K562 (cell line): ENCODE results near the gene AFDN. TPM values are rescaled to one million over a fixed set of nuclear protein-coding genes. Genes with fewer than 3 reads are reported as not detected.

ENCODE experiments used
- ATAC-seq: fragments of 200-7000 bp; cut with Tn5 transposase; 3 replicates; pipeline ENCODE4 v1.9.1; 2020; ENCODE audit warnings: moderate library complexity
- BruUV-seq: library from RNA; stranded (reverse); fragments of 400-500 nt; replicated peaks from 2 replicates; lab custom pipeline; 2021; lab: Mats Ljungman, UMichigan
- CTCF ChIA-PET: fragments of 300-600 bp; formaldehyde crosslinking; extraction: SDS; loops from one replicate; lab custom pipeline; 2021; ENCODE audit warnings: low intra/inter-chr PET ratio; lab: Yijun Ruan, JAX
- POLR2A ChIA-PET: fragments of 300-600, 350-650 bp; sonication (Branson Sonifier 250); formaldehyde crosslinking; extraction: SDS; loops from one replicate; lab custom pipeline; 2021; ENCODE audit warnings: antibody characterized with exemption, inconsistent platforms; lab: Yijun Ruan, JAX
- DNase-seq, 4 experiments: peaks; one replicate each; pipeline versions ENCODE4 v3.0.0 to v3.0.0-alpha.2; 2011 to 2018; ENCODE audit warnings: low spot score in 3 of 4, mixed read lengths in 3 of 4; ENCODE audit errors: extremely low read depth in 1 of 4
- FAIRE-seq: peaks from 2 replicates; lab custom pipeline; 2011; peaks lifted over from hg19 to GRCh38; lab: Jason Lieb, UNC
- H2AFZ ChIP-seq: 2 replicates; pipeline ENCODE4 v1.6.0; 2011; ENCODE audit warnings: low read depth, low read length, control low read depth, inconsistent platforms
- H3K27ac ChIP-seq: fragments of 200-600 bp; 3 replicates; pipeline ENCODE4 v1.8.0; 2011; ENCODE audit warnings: low read depth, mild to moderate bottlenecking, control low read depth, inconsistent platforms, low read length, moderate library complexity, mixed read lengths; ENCODE audit errors: extremely low read depth
- H3K27me3 ChIP-seq, 2 experiments: fragments of 300-600 bp in 1 of 2; 2 replicates in 1 of 2; 3 replicates in 1 of 2; pipeline versions ENCODE4 v1.6.0 to v1.8.0; 2011; ENCODE audit warnings: inconsistent platforms in 2 of 2, low read length in 2 of 2, mild to moderate bottlenecking in 1 of 2, mixed read lengths in 1 of 2, moderate library complexity in 1 of 2; ENCODE audit not compliant: control insufficient read depth in 2 of 2, insufficient read depth in 2 of 2
- H3K36me3 ChIP-seq: fragments of 300-600 bp; 3 replicates; pipeline ENCODE4 v1.8.0; 2011; ENCODE audit warnings: mild to moderate bottlenecking, low read length, inconsistent platforms; ENCODE audit not compliant: control insufficient read depth, insufficient read depth
- H3K4me1 ChIP-seq, 2 experiments: fragments of 200-600 bp in 1 of 2; replicated peaks in 1 of 2; 2 replicates in 1 of 2; 3 replicates in 1 of 2; pipeline versions ENCODE4 v1.5.1 to v1.8.0; 2011; ENCODE audit warnings: inconsistent platforms in 2 of 2, low read length in 2 of 2, mild to moderate bottlenecking in 1 of 2, mixed read lengths in 1 of 2, moderate library complexity in 1 of 2; ENCODE audit not compliant: control insufficient read depth in 2 of 2, insufficient read depth in 2 of 2
- H3K4me2 ChIP-seq: 2 replicates; pipeline ENCODE4 v1.6.1; 2011; ENCODE audit warnings: low read length, control low read depth, inconsistent platforms, mixed read lengths; ENCODE audit not compliant: insufficient read depth
- H3K4me3 ChIP-seq: fragments of 200-600 bp; sonication (generic), shearing (Covaris generic); 2 replicates; pipeline ENCODE4 v1.5.1; 2016; ENCODE audit warnings: control low read depth, inconsistent platforms
- H3K79me2 ChIP-seq: fragments of 200-600 bp; 3 replicates; pipeline ENCODE4 v1.8.0; 2011; ENCODE audit warnings: low read length, inconsistent platforms; ENCODE audit not compliant: control insufficient read depth, insufficient read depth
- H3K9ac ChIP-seq, 2 experiments: 2 replicates each; pipeline versions ENCODE4 v1.6.0 to v1.6.1; 2011; ENCODE audit warnings: low read depth in 2 of 2, low read length in 2 of 2, control low read depth in 1 of 2, inconsistent platforms in 1 of 2, mild to moderate bottlenecking in 1 of 2, mixed read lengths in 1 of 2; ENCODE audit not compliant: insufficient read depth in 1 of 2
- H3K9me1 ChIP-seq: one replicate; pipeline ENCODE4 v1.6.0; 2011; ENCODE audit warnings: inconsistent platforms, mild to moderate bottlenecking, low read length, moderate library complexity; ENCODE audit not compliant: control insufficient read depth, insufficient read depth
- H3K9me3 ChIP-seq: replicated peaks from 2 replicates; pipeline ENCODE4 v1.5.1; 2011; ENCODE audit warnings: low read depth, low read length, inconsistent platforms; ENCODE audit not compliant: control insufficient read depth, insufficient read depth
- H4K20me1 ChIP-seq: replicated peaks from 2 replicates; pipeline ENCODE4 v1.6.1; 2011; ENCODE audit warnings: low read length, inconsistent platforms, mixed read lengths; ENCODE audit not compliant: control insufficient read depth, insufficient read depth
- EWSR1 ChIP-seq: fragments of 450-650 bp; IDR thresholded peaks from 2 replicates; pipeline ENCODE4 v1.6.1; 2018; ENCODE audit warnings: borderline replicate concordance, mild to moderate bottlenecking, low read depth, moderate library complexity; ENCODE audit not compliant: partially characterized antibody
- HDGF ChIP-seq: fragments of 450-650 bp; IDR thresholded peaks from 2 replicates; pipeline ENCODE4 v1.6.1; 2016
- HMGXB4 ChIP-seq: sonication (generic); formaldehyde crosslinking; IDR thresholded peaks from 2 replicates; pipeline ENCODE4 v1.8.1; 2023; ENCODE audit warnings: mild to moderate bottlenecking, missing genetic modification reagents
- LARP7 ChIP-seq: fragments of 450-650 bp; IDR thresholded peaks from 2 replicates; pipeline ENCODE4 v1.6.1; 2016
- MCM2 ChIP-seq: fragments of 450-650 bp; IDR thresholded peaks from 2 replicates; pipeline ENCODE4 v1.6.1; 2017; ENCODE audit warnings: low read depth, mild to moderate bottlenecking
- POLR2AphosphoS5 ChIP-seq: IDR thresholded peaks from 2 replicates; pipeline ENCODE4 v1.6.1; 2011; ENCODE audit warnings: mild to moderate bottlenecking, low read depth, low read length, moderate library complexity; ENCODE audit not compliant: control insufficient read depth, insufficient read depth
- POLR2B ChIP-seq: fragments of 450-650 bp; IDR thresholded peaks from 2 replicates; pipeline ENCODE4 v1.6.1; 2018; ENCODE audit warnings: low read depth; ENCODE audit not compliant: partially characterized antibody
- POLR3G ChIP-seq: IDR thresholded peaks from 2 replicates; pipeline ENCODE4 v1.6.1; 2011; ENCODE audit not compliant: insufficient read length, insufficient replicate concordance; ENCODE audit errors: extremely low read depth
- SIN3A ChIP-seq, 2 experiments: fragments of 150-350 bp in 1 of 2; IDR thresholded peaks; 2 replicates each; pipeline ENCODE4 v1.6.1; 2011 to 2016; ENCODE audit warnings: borderline replicate concordance in 2 of 2, low read depth in 2 of 2, low read length in 2 of 2, mild to moderate bottlenecking in 2 of 2, moderate library complexity in 2 of 2; ENCODE audit not compliant: control insufficient read depth in 1 of 2
- TCFL5 ChIP-seq: fragments of 250-450 bp; sonication (Bioruptor Pico); conservative IDR thresholded peaks from 2 replicates; pipeline ENCODE4 v1.6.1; 2021; ENCODE audit warnings: mild to moderate bottlenecking, moderate library complexity, matching md5 sums
- TEAD4 ChIP-seq, 2 experiments: sonication (generic) in 1 of 2; formaldehyde crosslinking in 1 of 2; IDR thresholded peaks; 2 replicates each; pipeline versions ENCODE4 v1.6.1 to v1.8.0; 2012 to 2022; ENCODE audit warnings: borderline replicate concordance in 1 of 2, inconsistent platforms in 1 of 2, low read length in 1 of 2, mild to moderate bottlenecking in 1 of 2, missing genetic modification reagents in 1 of 2
- WGBS: fragments of 100-300 bp; shearing (Covaris generic); methylation state at CpG from one replicate; pipeline ENCODE4 v1.1.6; 2016; ENCODE audit warnings: low coverage, mixed read lengths; ENCODE audit not compliant: insufficient coverage; ENCODE audit errors: missing lambda C conversion rate; 5-methylcytosine and 5-hydroxymethylcytosine counted together
- in situ Hi-C: fragments of 300-500 bp; cut with MboI; formaldehyde crosslinking; loops from 4 replicates; pipeline ENCODE4 v1.15.0; 2018; ENCODE audit warnings: inconsistent platforms, mixed read lengths
- intact Hi-C: fragments of 100-400 bp; cut with micrococcal nuclease; formaldehyde crosslinking; loops from 2 replicates; pipeline ENCODE4 v1.14.2; 2022
- polyA plus RNA-seq, 8 experiments: library from polyadenylated mRNA; depleted of rRNA in 4 of 8; stranded (reverse) in 5 of 8; unstranded in 3 of 8; fragments of >200 nt; fragmentation: Nextera tagmentation in 2 of 8; fragmentation: Illumina TruSeq in 1 of 8; extraction: Ambion mirVana in 2 of 8; extraction: Trizol in 1 of 8; gene quantifications; 2 replicates each; pipeline versions ENCODE4 v1.2.1 to v1.2.3, GENCODE V29; 2011 to 2014; ENCODE audit warnings: inconsistent platforms in 1 of 8, missing spikeins in 1 of 8
- total RNA-seq, 7 experiments: library from RNA; depleted of rRNA in 6 of 7; stranded (reverse); fragments of >200 nt in 6 of 7; fragmentation: Illumina TruSeq in 2 of 7; extraction: Trizol in 2 of 7; gene quantifications; 2 replicates each; pipeline versions ENCODE4 v1.2.1 to v1.2.3, GENCODE V29; 2011 to 2021; ENCODE audit warnings: low replicate concordance in 1 of 7
- TF ChIP-seq, protein P1 (sequence below): fragments of 450-650 bp; formaldehyde crosslinking; IDR thresholded peaks from 2 replicates; pipeline ENCODE4 v1.4.0; 2020; ENCODE audit warnings: mild to moderate bottlenecking, moderate library complexity
- TF ChIP-seq, protein P2 (sequence below), 2 experiments: fragments of 250-450 bp in 1 of 2; fragments of 450-650 bp in 1 of 2; sonication (Bioruptor Pico) in 1 of 2; IDR thresholded peaks; 2 replicates each; pipeline versions ENCODE4 v1.6.1 to v1.8.0; 2016 to 2021; ENCODE audit warnings: mild to moderate bottlenecking in 2 of 2, moderate library complexity in 2 of 2, missing compliant biosample characterization in 1 of 2, missing genetic modification characterization in 1 of 2
- TF ChIP-seq, protein P3 (sequence below): sonication (generic); formaldehyde crosslinking; IDR thresholded peaks from 2 replicates; pipeline ENCODE4 v1.8.1; 2023; ENCODE audit warnings: mild to moderate bottlenecking, missing genetic modification reagents, moderate library complexity
- TF ChIP-seq, protein P4 (sequence below): fragments of 250-450 bp; sonication (Bioruptor Pico); IDR thresholded peaks from 2 replicates; pipeline ENCODE4 v1.9.0; 2021; ENCODE audit warnings: mild to moderate bottlenecking

AFDN gene
- total and polyA plus RNA-seq, 9 of the 15 experiments (the other 6 are each of a cell fraction or from before 2014, with no cell fraction given) = 7.2 to 129 (median 105) TPM

GRCh38 chr6:167988154-167988495 lies 161.4 kb downstream of the AFDN start:
- CTCF ChIA-PET = no interaction called here
- Histone ChIP-seq H3K36me3 (no peaks in the 10 kb centered on the region), H3K4me2 (no peak overlapping the region), H2AFZ (no peak overlapping the region), H3K9me3 (no peaks in the 10 kb centered on the region), H3K4me1 (peaks cover 0 to 32% of the 10 kb centered on the region in 2 experiments; a peak in 2 of 5 replicates), H3K27me3 (peaks cover 76 to 80% of the 10 kb centered on the region in 2 experiments), H3K27ac (no peak overlapping the region), H3K79me2 (no peaks in the 10 kb centered on the region), H3K9me1 (peaks cover 4% of the 10 kb centered on the region), H3K4me3 (no peak overlapping the region), H4K20me1 (peaks cover 4% of the 10 kb centered on the region; the same call in 1 of the 2 replicates), H3K9ac (no peak overlapping the region)
- BruUV-seq = no TSS peak
- in situ Hi-C loops (no loop called here), intact Hi-C loops (no loop called here)
- 9% methylated on average over 5 of the region's 5 CpGs for WGBS
- DNase-seq (no peak), ATAC-seq (no peak), FAIRE-seq (no peak)
- TF ChIP-seq, protein P1, sequence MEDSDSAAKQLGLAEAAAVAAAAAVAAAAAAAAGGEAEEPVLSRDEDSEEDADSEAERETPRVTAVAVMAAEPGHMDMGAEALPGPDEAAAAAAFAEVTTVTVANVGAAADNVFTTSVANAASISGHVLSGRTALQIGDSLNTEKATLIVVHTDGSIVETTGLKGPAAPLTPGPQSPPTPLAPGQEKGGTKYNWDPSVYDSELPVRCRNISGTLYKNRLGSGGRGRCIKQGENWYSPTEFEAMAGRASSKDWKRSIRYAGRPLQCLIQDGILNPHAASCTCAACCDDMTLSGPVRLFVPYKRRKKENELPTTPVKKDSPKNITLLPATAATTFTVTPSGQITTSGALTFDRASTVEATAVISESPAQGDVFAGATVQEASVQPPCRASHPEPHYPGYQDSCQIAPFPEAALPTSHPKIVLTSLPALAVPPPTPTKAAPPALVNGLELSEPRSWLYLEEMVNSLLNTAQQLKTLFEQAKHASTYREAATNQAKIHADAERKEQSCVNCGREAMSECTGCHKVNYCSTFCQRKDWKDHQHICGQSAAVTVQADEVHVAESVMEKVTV (CRISPR knock-in tag) = no peak
- TF ChIP-seq SIN3A (IDR thresholded peaks at IDR 0.05; ENCODE audit: borderline replicate concordance in 2 of 2, control insufficient read depth in 1 of 2, low read depth in 2 of 2, low read length in 2 of 2) = no peak
- TF ChIP-seq, protein P2, sequence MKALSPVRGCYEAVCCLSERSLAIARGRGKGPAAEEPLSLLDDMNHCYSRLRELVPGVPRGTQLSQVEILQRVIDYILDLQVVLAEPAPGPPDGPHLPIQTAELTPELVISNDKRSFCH (CRISPR knock-in tag; IDR thresholded peaks at IDR 0.05) = no peak
- TF ChIP-seq, protein P2 (tag; IDR thresholded peaks at IDR 0.05) = no peak
- TF ChIP-seq LARP7 = no peak
- TF ChIP-seq POLR3G = no peak
- no peak for TF ChIP-seq MCM2
- TF ChIP-seq HMGXB4 = no peak
- no peak for TF ChIP-seq POLR2AphosphoS5
- no peak for TF ChIP-seq POLR2B
- TF ChIP-seq TCFL5 (CRISPR knock-in tag) = no peak
- TF ChIP-seq EWSR1 = no peak
- TF ChIP-seq, protein P3, sequence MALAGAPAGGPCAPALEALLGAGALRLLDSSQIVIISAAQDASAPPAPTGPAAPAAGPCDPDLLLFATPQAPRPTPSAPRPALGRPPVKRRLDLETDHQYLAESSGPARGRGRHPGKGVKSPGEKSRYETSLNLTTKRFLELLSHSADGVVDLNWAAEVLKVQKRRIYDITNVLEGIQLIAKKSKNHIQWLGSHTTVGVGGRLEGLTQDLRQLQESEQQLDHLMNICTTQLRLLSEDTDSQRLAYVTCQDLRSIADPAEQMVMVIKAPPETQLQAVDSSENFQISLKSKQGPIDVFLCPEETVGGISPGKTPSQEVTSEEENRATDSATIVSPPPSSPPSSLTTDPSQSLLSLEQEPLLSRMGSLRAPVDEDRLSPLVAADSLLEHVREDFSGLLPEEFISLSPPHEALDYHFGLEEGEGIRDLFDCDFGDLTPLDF (CRISPR knock-in tag) = no peak
- no peak for TF ChIP-seq HDGF
- TF ChIP-seq TEAD4 (IDR thresholded peaks at IDR 0.05; ENCODE audit: low read length) = no peak
- no peak for TF ChIP-seq TEAD4 (CRISPR knock-in tag; IDR thresholded peaks at IDR 0.05; ENCODE audit: borderline replicate concordance)
- TF ChIP-seq, protein P4, sequence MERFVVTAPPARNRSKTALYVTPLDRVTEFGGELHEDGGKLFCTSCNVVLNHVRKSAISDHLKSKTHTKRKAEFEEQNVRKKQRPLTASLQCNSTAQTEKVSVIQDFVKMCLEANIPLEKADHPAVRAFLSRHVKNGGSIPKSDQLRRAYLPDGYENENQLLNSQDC (CRISPR knock-in tag) = no peak
- POLR2A ChIA-PET = no interaction called here
